Measurements from ENCODE around the gene THSD4. TPM values are rescaled to one million over a fixed set of nuclear protein-coding genes. Genes with fewer than 3 reads are reported as not detected.

Gene THSD4
- total and polyA plus RNA-seq, 2 of the 8 experiments (the other 6 are each of a cell fraction or from before 2014, with no cell fraction given), result 2.5 to 6.2 TPM

- TF ChIP-seq RNF2 (IDR thresholded peaks at IDR 0.05; ENCODE audit: borderline replicate concordance, low read depth, low read length, missing control alignments, poor library complexity, severe bottlenecking), result no peak
- no peak for TF ChIP-seq SRF (IDR thresholded peaks at IDR 0.05; ENCODE audit: low read depth, low read length)
- TF ChIP-seq BACH1 (IDR thresholded peaks at IDR 0.05; ENCODE audit: low read length), result no peak
- TF ChIP-seq POLR2AphosphoS5 (IDR thresholded peaks at IDR 0.05; ENCODE audit: low read depth, low read length), result no peak
- TF ChIP-seq GTF2F1 (IDR thresholded peaks at IDR 0.05; ENCODE audit: borderline replicate concordance, low read depth, low read length), result no peak
Observed at GRCh38 chr15:71666763-71667620, 551.7 kb downstream of the THSD4 start (continued).

Measured in H1 (cell line).